T-helper 1 cell (primary cell): Measurements from ENCODE around the gene HECTD3.
A peak's percentile ranks its signal among the peaks of the same experiment; 100 is the strongest.

Source experiments
- DNase-seq, 5 donors: peaks; one replicate each; pipeline ENCODE4 v3.0.0-alpha.2; 2012 to 2020
- total RNA-seq, 4 donors: gene quantifications; one replicate each; lab custom pipeline; 2026; lab: John Stamatoyannopoulos, UW

The HECTD3 gene
- 16.4 to 30.0 (median 27.1) reads per million in 4 donors for total RNA-seq

DNA sequence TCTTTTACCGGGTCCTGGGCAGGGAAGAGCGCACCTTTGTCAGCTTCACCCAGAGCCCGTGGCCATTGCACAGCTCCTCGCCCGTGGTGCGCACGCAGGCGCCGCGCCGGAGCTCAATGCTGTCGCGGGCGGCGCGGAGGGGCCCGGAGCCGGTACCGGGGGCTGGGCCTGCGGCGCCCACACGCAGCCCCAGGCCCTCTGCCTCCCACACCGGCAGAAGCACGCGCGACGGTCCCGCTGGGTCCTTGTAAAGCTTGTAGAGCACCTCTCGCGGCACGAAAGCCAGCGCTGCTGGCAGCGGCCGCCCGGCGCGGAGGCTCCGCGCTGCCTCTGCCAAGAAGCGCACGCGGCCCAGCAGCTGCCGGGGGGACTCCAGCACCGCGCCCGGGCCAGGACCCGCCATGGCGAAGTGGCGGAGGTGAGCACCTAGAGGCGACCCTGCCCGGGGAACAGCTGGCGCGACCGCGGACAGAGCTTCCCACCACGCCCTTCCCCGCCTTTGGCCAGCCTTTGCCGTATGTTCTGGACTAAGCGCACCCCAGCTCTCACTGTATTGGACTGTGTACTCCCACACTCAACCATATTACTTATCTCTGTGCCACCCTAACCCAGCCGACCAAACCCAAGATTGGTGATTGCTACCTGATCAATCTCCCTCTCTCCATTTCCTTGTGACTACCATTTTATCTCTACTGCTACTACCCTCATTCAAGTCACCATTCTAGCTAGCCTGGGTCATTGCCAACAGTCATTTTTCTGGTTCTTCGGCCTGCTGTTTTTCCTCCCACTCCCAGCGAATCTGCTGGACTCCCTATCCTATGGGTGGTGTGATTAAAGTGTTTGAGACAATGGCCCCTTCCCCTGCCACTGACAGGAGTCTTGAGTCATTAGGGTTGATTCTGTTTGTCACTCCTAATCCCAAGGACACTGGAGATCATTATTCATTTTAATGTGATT, at the start of gene HECTD3:
Gene HECTD3, minus strand, starts transcription at position 470 of the 957 bp plus-strand sequence. Its CDS starts 67 bp downstream, at position 403.
- DNase-seq = peak; percentile 50 to 79 (median 62)

DNA sequence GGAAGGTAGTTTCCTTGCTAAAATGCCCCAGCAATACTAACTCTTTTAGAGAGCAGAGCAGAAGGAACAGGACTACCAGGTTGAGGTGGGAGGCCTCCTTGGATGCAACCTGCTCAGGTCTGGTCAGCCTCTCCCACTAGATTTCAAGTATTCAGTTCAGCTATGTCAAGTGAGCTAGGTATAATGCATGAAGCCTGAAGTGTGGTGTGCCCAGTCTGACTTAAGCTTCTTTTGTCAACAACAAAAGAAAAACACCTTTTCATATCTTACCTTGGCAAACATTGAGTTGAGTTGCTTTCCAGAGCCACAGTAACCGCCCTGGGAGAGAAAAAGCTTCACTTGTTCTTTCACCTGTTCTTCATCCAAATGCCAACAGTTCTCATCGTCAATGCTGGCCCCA, 48.7 kb upstream of the HECTD3 start:
- DNase-seq = no peak

DNA sequence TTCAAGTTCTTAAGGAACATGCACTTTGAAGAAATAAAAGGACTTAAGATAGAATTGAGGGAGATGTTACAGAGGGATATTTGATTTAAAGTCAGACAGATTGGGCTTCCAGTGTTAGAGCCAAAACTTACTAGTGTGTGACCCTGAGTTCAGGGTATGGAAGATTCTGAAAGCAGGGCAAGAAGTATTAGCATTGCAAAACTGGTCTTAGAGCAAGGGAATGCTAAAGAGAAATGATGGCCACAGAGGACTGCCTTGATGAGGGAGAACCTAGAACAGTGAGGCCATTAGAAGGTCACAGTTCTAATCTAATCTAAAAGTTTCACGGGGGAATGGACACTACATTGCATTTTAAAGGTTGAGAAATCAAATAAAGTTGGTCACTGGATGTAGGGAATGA, 46.4 kb upstream of the HECTD3 start:
- no peak for DNase-seq

DNA sequence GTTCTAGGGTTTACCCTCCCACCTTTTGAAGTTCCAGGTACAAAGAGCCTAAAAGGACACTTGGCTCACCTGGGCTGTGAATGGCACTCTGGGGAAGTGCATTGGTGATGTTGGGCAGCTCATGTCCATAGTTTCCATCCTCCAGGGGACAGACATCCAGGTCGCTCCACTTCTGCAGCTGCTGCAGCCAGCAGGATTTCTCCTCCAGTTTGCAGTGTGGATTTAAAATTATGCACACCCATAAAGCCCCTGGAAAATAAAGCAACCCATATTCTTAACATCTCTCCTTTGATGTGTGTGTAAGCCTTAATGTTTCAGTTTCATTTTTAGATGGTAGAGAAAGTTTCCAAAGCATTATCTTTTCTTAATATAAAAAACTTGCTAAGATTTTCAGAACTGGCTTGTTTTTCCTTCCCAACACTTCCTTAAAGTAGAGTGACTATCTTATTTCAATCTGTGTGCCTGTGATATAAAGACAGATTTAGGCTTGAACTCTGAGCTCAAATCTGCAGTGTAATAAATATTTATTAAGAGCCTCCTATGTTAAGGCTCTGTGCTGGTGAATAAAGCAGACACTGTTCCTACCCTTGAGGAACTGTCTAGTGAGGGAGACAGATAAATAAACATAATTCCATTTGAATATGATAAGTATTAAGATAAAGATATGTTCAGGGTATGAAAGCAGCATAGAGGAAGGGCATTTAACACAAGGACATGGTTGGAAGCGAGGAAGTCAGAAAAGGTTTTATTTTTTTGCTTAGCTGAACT, 40.1 kb upstream of the HECTD3 start:
- peak in 1 of 5 donors; percentile 13 for DNase-seq

DNA sequence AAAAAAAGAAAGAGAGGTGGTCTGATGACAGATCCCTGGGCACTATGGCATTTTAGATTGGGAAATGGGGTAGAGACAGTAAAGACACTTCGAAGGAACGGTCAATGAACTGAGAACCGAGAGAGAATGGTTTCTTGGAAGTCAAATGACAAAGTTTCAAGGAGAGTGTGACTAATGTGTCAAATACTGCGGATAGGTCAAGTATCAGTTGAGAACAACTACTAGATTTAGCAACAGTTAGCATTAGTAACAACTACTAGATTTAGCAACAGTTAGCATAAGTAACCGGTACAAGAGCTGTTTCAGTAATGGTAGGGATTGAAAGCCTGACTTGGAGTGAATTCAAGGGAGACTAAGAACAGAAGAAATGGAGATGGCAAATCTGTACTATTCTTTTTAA, 35.9 kb upstream of the HECTD3 start:
- no peak for DNase-seq

DNA sequence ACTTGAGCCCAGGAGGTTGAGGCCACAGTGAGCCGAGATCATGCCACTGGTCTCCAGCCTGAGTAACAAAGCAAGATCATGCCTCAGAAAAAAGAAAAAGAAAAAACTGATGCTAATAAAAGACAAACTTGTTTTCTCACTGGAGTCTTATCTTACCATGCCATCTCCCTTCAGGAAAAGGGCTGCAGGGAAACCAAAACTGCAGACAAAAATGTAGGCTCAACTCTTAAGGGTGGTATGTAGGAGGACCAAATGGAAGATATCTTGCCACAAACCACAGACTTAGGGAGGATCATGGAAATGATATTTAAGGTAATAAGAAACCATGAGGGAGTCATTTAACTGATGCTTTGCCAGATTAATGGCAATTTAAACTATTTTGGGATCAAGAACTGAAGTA, 33.8 kb upstream of the HECTD3 start:
- DNase-seq = no peak

DNA sequence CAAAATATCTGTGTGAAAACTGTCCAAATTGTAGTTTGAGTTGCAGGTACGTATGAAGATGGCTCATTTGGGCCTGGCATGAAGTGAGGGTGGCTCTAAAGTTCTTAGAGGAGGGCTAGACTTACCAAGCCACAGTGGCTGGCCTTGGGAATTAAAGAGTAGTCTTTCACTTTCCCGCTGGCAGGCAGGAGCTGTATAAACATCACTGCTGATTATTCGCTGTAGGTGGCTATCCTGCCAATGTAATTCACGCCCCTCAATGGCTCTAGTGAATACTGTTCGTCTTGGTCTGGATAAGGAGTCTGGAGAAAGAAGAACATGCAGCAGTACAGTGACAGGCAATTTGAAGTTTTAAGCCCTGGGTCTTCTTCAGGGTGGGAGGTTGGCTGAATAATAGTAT, 32.0 kb upstream of the HECTD3 start:
- no peak for DNase-seq

DNA sequence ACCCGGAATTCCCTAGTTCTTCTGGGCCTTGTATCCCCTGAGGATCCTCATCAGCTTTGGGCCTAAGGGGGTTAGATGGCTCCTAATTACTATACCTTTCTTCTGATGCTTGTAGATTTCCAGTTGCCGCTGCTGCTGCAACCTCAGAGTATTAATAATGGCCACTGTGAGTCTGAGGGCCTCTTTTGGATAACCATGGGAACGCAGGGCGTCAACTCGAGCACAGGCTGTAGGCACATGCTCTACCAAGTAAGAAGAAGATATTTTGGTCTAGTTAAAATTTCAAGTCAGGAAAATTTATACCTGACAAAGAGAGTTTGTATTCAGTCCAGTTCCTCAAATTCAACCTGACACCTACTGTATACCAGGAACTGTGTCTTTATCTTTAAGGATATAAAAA, 29.2 kb upstream of the HECTD3 start:
- no peak for DNase-seq

DNA sequence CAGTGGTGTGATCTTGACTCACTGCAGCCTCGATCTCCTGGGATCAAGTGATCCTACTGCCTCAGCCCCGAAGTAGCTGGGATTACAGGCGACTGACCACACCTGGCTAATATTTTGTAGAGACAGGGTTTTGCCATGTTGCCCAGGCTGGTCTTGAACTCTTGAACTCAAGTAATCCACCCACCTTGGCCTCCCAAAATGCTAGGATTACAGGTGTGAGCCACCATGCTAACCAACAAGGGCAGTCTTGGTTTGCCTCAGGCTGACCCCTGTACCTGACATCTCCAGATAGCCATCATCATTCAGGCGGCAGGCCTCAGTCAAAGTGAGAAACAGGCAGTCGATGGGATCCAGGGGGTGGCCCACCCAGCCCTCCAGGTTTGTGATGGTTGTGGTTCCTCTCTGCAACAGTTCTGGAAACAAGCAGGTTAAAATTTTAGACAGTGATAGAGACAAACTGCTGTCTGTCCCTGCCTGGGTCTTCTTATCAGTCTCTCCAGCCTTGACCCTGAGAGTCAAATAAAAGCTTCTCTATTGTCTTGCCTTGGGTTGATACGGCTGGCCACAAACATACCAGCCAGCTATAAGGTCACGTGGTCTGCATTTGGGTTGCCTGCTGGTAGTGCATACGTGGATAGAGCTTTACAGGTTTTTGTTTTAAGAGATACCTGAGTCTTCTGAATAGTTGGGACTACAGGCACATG, 27.7 kb upstream of the HECTD3 start:
- DNase-seq = no peak

DNA sequence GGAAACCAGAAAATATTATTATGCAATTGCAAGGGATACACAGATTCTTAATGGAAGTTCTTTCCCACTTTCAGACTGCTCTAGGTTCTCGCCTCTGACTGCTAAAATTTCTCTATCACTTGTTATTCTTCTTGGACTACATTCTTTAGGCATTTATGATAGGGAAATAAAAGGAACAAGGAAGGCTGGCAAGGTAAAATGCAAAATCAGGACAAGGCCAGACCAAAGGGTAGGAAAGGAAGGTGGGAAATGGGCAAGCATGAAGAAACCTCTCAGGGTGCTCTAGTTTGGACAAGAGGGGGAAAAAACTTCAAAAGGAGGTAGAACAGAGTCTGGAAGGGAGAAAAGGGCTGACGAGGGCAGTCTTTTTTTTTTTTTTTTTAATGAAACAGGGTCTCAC, 27.1 kb upstream of the HECTD3 start:
- DNase-seq = no peak

DNA sequence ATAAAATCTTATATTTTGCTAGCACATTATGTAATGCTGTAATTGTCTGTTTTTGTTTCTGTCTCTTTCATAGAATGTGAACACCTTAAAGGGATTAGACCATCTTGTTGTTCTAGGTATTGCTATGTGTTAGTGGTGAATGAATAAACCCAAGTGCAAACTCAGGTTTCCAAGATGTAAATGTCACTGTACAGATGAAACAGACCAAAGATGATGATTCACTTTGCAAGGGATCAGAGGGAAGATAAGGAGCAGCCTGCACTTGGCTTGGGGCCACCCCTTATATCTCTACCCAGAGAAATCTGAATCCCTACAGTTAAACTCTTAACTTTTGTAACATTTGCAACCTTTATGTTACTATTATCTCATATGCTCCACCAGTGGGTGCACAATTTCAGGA, 26.3 kb upstream of the HECTD3 start:
- DNase-seq = no peak

DNA sequence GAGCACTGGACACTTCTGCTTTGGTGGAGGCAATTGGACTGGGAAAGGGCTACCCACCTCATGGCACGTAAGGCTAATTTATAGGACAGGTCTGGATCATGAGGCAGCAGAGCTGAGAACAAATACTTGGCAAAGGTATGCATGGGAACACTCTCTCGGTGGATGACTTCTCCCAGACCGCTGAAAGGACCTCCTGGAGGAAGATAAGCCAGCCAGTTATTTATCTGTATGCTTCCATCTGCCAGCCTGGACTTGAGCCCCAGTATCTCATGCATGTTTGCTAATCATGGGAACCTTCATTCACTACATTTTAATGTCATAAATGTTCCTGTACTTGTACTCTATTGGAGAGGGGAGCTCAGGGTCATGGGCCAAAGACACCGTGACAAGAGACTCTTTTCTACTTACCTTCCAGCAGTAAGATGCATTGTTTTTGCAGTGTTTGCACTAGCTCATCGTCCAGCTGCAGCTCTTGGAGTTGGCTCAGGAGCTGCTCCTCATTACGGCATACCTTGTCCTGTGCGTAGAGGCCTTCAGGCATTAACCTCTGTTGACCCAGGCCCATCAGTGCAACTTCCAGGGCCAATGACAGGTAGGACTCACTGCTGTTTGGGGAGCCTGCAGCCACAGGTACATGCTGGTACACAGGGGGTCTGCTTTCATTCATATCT, 24.6 kb upstream of the HECTD3 start:
- no peak for DNase-seq

DNA sequence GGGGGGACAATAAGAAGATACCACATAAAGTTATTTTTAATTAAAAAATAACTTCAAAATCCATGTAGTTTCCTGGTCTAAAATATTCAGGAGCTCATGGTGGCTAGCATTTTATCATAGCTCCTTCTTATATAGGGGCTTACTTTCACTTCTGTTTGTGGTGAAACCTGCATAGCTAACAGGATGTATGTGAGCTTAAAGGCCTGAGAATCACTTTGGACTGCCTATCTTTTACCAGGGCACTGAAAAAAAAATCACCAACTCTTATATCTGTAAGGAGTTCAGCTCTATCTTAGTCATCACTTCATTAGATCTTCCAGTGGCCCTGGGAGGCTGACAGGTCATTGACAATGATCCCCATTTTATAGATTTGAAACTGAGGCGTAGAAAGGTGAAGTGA, 22.2 kb upstream of the HECTD3 start:
- peak in 1 of 5 donors; percentile 17 for DNase-seq

DNA sequence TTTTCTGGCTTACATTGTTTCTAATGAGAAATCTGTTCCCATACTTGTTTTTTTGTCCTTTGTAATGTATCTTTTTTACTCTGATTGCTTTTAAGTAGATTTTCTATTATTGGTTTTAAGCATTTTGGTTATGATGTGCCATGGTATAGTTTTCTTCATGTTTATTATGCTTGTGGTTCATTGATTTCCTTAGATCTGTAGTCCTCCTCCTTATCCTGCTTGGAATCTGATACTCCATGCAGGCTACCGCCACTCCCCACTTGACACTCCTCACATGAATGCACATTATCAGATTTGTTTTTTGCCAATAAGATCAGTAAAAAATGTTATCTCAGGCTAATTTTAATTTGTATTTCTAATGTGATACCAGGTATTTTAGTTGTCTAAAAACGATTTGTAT, 21.7 kb upstream of the HECTD3 start:
- DNase-seq = no peak

DNA sequence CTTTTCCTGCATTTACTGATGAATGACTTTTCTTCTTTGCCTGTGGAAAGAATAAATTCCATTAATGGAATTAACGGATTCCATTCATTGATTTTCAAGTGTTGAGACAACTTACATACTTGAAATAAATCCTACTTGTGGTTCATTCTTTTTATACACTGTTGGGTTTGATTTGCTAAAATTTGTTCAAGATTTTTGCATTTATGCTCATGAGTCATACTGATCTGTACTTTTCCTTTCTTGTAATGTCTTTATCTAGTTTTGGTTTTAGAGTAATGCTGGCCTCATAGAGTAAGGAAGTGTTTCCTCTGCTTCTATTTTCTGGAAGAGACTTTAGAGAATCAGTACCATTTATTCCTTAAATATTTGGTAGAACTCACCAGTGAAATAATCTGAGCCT, 15.3 kb upstream of the HECTD3 start:
- DNase-seq = peak in 1 of 5 donors; percentile 13

DNA sequence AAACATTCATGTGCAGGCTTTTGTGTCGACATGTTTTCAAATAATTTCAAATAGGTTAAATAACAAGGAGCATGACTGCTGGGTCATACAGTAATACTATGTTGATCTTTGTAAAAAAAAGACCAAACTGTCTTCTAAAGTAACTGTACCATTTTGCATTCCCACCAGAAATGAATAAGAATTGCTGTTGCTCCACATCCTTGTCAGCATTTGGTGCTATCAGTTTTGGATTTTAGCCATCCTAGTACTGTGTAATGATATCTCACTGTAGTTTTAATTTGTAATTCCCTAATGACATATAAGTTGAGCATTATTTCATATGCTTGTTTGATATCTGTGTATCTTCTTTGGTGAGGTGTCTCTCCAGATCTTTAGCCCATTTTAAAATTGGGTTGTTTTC, 12.5 kb upstream of the HECTD3 start:
- no peak for DNase-seq

DNA sequence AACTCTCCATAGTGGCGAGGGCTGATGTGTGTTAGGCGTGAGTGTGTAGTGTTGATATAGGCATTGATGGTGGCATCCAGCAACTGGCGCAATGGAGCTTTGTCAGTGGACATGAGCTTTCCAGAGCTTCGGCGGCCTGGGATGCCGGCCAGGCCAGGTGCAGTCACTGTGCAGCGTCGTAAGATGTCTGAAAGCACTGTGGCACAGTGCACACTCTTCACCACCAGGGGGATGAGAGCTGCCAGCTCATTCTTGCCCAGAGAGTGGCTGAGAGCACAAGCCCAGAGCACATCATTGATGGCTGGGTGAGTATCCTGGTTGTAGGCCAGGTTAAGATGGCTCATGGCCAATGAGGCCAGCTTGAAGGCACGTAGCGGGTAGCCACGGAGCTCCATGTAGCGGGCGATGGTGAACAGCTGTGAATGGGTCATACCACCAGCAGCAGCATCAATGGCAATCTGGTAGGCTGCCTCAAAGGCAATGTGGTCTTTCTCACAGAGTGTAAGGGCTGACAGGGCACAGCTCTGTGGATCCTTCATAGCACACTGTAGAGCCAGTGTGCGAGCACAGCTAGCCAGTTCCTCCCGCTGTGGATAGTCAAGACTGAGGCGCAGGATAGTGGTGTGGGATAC, 7.6 kb upstream of the HECTD3 start:
- peak in 4 of 5 donors; percentile 30 to 56 (median 42) for DNase-seq

DNA sequence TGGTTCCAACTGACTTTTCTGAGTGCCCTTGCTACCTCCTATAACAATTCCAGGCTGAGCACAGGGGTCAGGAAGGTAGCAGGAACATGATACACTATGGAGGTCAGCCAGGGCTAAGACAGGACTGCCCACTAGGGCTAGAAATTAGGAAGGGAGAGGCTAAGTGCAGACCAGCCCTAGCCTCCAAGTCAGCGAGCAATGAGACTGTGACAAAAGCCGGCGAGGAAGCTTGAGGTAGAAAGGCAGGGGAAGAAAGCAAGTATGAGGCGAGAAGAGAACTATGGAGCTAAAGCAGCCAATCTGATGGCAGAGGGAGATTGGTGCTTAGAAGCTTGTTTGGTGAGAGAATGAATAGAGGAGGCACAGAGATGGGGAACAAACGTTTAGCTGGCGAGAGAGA, 5.6 kb upstream of the HECTD3 start:
- no peak for DNase-seq

DNA sequence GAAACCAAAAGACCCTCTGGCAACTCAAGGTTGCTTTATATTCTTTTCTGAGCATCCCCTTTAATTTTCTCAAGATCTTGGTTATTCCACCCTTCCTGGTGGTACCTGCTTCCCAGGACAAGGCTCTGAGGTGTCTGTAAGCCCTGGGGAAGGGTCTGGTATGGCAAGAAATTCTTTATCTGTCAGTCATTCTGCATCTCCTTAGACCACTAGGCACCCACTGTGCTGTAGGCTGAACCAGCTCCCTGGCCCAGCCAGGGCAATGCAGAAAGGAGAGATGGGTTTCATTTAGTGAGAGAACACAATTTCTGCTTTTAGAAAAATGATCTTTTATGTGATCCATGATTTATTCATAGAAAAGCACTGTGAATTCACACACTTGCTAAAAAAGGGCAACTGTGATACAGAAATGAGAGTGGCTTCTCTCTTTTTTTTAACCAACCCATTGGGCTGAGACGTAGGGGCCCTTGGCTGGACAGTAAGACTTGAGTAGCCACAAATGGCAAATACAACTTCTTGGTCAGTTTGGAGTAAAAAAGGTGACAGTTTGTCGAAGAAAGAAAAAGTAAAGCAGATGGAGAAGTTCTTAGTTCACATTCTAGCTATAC, 5.1 kb upstream of the HECTD3 start:
- DNase-seq = no peak

DNA sequence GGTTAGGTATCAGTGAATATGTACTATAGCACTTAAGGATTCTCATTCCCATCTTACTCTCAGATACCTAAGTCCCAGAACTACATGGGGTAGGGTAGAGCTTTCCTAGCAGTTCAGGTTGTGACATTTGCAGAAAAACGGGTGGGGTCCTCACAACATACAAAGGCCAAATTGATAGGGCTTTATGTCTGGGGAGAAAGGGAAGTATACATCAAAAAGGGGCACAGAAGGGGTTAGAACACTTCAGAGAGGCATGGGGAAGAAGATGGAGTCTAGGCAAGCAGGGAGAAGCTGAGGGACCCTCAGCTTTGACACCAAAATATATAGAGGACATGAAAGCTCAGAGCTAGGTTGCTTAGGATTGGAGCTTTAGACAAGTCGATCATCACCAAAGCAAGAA, 4.6 kb upstream of the HECTD3 start:
- no peak for DNase-seq

DNA sequence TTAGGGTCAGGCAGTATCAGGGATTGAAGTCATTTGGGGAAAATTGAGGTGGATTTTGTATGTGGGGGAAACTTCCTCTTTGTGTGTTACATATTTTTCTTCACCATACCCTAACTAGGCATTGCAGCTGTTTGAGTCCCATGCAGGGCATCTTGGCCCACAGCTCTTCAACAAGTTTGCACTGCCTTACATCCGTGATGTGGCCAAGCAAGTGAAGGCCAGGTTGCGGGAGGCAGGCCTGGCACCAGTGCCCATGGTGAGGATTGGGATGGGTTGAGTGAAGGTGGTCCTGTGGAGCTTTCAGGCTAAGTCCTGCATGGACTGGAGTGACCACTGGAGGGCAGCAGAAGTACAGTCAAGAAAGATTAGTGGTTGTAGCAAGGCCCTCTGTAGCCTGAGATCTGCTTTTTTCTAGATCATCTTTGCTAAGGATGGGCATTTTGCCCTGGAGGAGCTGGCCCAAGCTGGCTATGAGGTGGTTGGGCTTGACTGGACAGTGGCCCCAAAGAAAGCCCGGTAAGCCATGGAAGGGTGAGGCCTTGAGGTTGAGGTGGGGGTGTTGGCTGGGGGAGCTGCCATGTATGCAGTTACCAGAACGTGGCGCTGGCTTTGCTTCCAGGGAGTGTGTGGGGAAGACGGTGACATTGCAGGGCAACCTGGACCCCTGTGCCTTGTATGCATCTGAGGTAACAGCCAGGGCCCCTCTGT, 3.4 kb upstream of the HECTD3 start:
- peak; percentile 58 to 77 (median 72) for DNase-seq
